ENCODE results near the gene DOK6.

DOK6 gene

GRCh38 chr18:69689121-69689759, 288.6 kb downstream of the DOK6 start:
- Histone ChIP-seq H3K36me3 (no peaks in the 10 kb centered on the region), H3K4me1 (no peaks in the 10 kb centered on the region), H3K27ac (no peak overlapping the region), H4K20me1 (no peaks in the 10 kb centered on the region), H3K9ac (no peak overlapping the region), H3K4me3 (no peak overlapping the region), H3K27me3 (no peaks in the 10 kb centered on the region), H3K4me2 (no peak overlapping the region), H3K9me3 (no peaks in the 10 kb centered on the region)
- no peak for TF ChIP-seq Cebpa-rat (IDR thresholded peaks at IDR 0.05)

GRCh38 chr18:69691008-69691760, 290.5 kb downstream of the DOK6 start:
- no peaks in the 10 kb centered on the region for H3K36me3 ChIP-seq
- H3K27me3 ChIP-seq, result no peaks in the 10 kb centered on the region
- no peak for TF ChIP-seq Cebpa-rat (IDR thresholded peaks at IDR 0.05)
- H4K20me1 ChIP-seq, result no peaks in the 10 kb centered on the region
- no peak overlapping the region for H3K9ac ChIP-seq
- no peaks in the 10 kb centered on the region for H3K4me1 ChIP-seq
- no peak overlapping the region for H3K27ac ChIP-seq
- no peak overlapping the region for H3K4me3 ChIP-seq
- no peak overlapping the region for H3K4me2 ChIP-seq
- no peaks in the 10 kb centered on the region for H3K9me3 ChIP-seq

- no peak overlapping the region for H3K4me3 ChIP-seq
- no peaks in the 10 kb centered on the region for H3K27me3 ChIP-seq
- no peak overlapping the region for H3K9ac ChIP-seq
- H3K36me3 ChIP-seq, result no peaks in the 10 kb centered on the region
- no peaks in the 10 kb centered on the region for H3K4me1 ChIP-seq
- no peak overlapping the region for H3K4me2 ChIP-seq
- no peaks in the 10 kb centered on the region for H3K9me3 ChIP-seq
- H4K20me1 ChIP-seq, result no peaks in the 10 kb centered on the region
- no peak overlapping the region for H3K27ac ChIP-seq
- TF ChIP-seq Cebpa-rat (IDR thresholded peaks at IDR 0.05), result no peak
These were observed 296.4 kb downstream of the DOK6 start for GRCh38 chr18:69697069-69697468.

- Histone ChIP-seq H3K4me3 (no peak overlapping the region), H3K9ac (no peak overlapping the region), H3K27ac (no peak overlapping the region), H3K9me3 (no peaks in the 10 kb centered on the region), H3K27me3 (no peaks in the 10 kb centered on the region), H3K36me3 (no peaks in the 10 kb centered on the region), H3K4me2 (no peak overlapping the region), H3K4me1 (no peaks in the 10 kb centered on the region), H4K20me1 (no peaks in the 10 kb centered on the region)
- TF ChIP-seq Cebpa-rat (IDR thresholded peaks at IDR 0.05), result no peak
These were observed 297.0 kb downstream of the DOK6 start for GRCh38 chr18:69697689-69698088.

GRCh38 chr18:69701305-69701704, 300.6 kb downstream of the DOK6 start:
- no peak overlapping the region for H3K4me3 ChIP-seq
- no peak for TF ChIP-seq Cebpa-rat (IDR thresholded peaks at IDR 0.05)
- no peaks in the 10 kb centered on the region for H3K4me1 ChIP-seq
- no peak overlapping the region for H3K4me2 ChIP-seq
- H4K20me1 ChIP-seq, result no peaks in the 10 kb centered on the region
- no peaks in the 10 kb centered on the region for H3K36me3 ChIP-seq
- H3K27ac ChIP-seq, result no peak overlapping the region
- H3K27me3 ChIP-seq, result no peaks in the 10 kb centered on the region
- H3K9ac ChIP-seq, result no peak overlapping the region
- H3K9me3 ChIP-seq, result no peaks in the 10 kb centered on the region

- Histone ChIP-seq H3K27ac (no peak overlapping the region), H3K36me3 (no peaks in the 10 kb centered on the region), H3K9me3 (no peaks in the 10 kb centered on the region), H4K20me1 (no peaks in the 10 kb centered on the region), H3K4me2 (no peak overlapping the region), H3K4me3 (no peak overlapping the region), H3K9ac (no peak overlapping the region), H3K27me3 (no peaks in the 10 kb centered on the region), H3K4me1 (no peaks in the 10 kb centered on the region)
- no peak for TF ChIP-seq Cebpa-rat (IDR thresholded peaks at IDR 0.05)
These were observed 302.8 kb downstream of the DOK6 start for GRCh38 chr18:69703461-69703860.

- Histone ChIP-seq H3K4me3 (no peak overlapping the region), H3K27ac (no peak overlapping the region), H3K9ac (no peak overlapping the region), H4K20me1 (no peaks in the 10 kb centered on the region), H3K4me2 (no peak overlapping the region), H3K27me3 (no peaks in the 10 kb centered on the region), H3K9me3 (no peaks in the 10 kb centered on the region), H3K36me3 (no peaks in the 10 kb centered on the region), H3K4me1 (no peaks in the 10 kb centered on the region)
- TF ChIP-seq Cebpa-rat (IDR thresholded peaks at IDR 0.05), result no peak
These were observed 305.3 kb downstream of the DOK6 start for GRCh38 chr18:69705987-69706386.

GRCh38 chr18:69708844-69709243, 308.2 kb downstream of the DOK6 start:
- Histone ChIP-seq H3K9me3 (no peaks in the 10 kb centered on the region), H4K20me1 (no peaks in the 10 kb centered on the region), H3K9ac (no peak overlapping the region), H3K4me2 (no peak overlapping the region), H3K4me3 (no peak overlapping the region), H3K27me3 (no peaks in the 10 kb centered on the region), H3K27ac (no peak overlapping the region), H3K4me1 (no peaks in the 10 kb centered on the region), H3K36me3 (no peaks in the 10 kb centered on the region)
- TF ChIP-seq Cebpa-rat (IDR thresholded peaks at IDR 0.05), result no peak

- Histone ChIP-seq H3K4me3 (no peak overlapping the region), H3K4me1 (no peaks in the 10 kb centered on the region), H3K27me3 (no peaks in the 10 kb centered on the region), H3K36me3 (no peaks in the 10 kb centered on the region), H3K27ac (no peak overlapping the region), H3K9me3 (peaks cover 28% of the 10 kb centered on the region), H3K4me2 (no peak overlapping the region), H3K9ac (no peak overlapping the region), H4K20me1 (no peaks in the 10 kb centered on the region)
- TF ChIP-seq Cebpa-rat (IDR thresholded peaks at IDR 0.05), result no peak
These were observed 314.6 kb downstream of the DOK6 start for GRCh38 chr18:69715191-69715795.

- Histone ChIP-seq H3K4me3 (no peak overlapping the region), H4K20me1 (no peaks in the 10 kb centered on the region), H3K36me3 (no peaks in the 10 kb centered on the region), H3K9me3 (peaks cover 28% of the 10 kb centered on the region), H3K27me3 (no peaks in the 10 kb centered on the region), H3K9ac (no peak overlapping the region), H3K27ac (no peak overlapping the region), H3K4me2 (no peak overlapping the region), H3K4me1 (no peaks in the 10 kb centered on the region)
- no peak for TF ChIP-seq Cebpa-rat (IDR thresholded peaks at IDR 0.05)
These were observed 316.9 kb downstream of the DOK6 start for GRCh38 chr18:69717586-69717985.
